ENCODE data around the gene MIF4GD. TPM values are rescaled to one million over a fixed set of nuclear protein-coding genes. Genes with fewer than 3 reads are reported as not detected.
A peak's percentile ranks its signal among the peaks of the same experiment; 100 is the strongest.

Gene MIF4GD
- total RNA-seq, 2 experiments from 2014 or later = 54.8 to 60.3 TPM

GRCh38 chr17:75249564-75249963 lies 21.5 kb downstream of the MIF4GD start:
- H3K27ac Mint-ChIP-seq = peak overlapping the region; percentile 86
- no peaks in the 10 kb centered on the region for H3K9me3 Mint-ChIP-seq
- peaks cover 32% of the 10 kb centered on the region for H3K36me3 Mint-ChIP-seq (ENCODE audit: low read depth)
- H3K4me3 Mint-ChIP-seq = peak overlapping the region; percentile 73
- ChIA-PET POLR2A (interaction anchor here (1.1 to 5.4 kb wide), 8 partner anchors 10 to 95 kb away, joined by 3 to 81 read pairs (median 7); partner anchors contain the start of genes GGA3, JPT1, MIF4GD and MRPS7), CTCF (interaction anchor here (1.2 to 3.9 kb wide), 7 partner anchors 9 to 163 kb away, joined by 3 to 35 read pairs (median 7); partner anchors contain the start of genes GGA3, MIF4GD and MRPS7)
- H3K27me3 Mint-ChIP-seq = no peaks in the 10 kb centered on the region
- DNase-seq = no peak
- H3K4me1 Mint-ChIP-seq = peaks cover 42% of the 10 kb centered on the region

- CTCF ChIA-PET = interaction anchor here (0.6 to 1.0 kb wide), 4 partner anchors 15 to 164 kb away, joined by 3 to 4 read pairs (median 3); no protein-coding TSS in a partner anchor
- Mint-ChIP-seq H3K9me3 (no peaks in the 10 kb centered on the region), H3K27ac (no peak overlapping the region), H3K4me1 (peaks cover 55% of the 10 kb centered on the region), H3K4me3 (no peak overlapping the region), H3K36me3 (ENCODE audit: low read depth) (peaks cover 62% of the 10 kb centered on the region), H3K27me3 (no peaks in the 10 kb centered on the region)
- no peak for DNase-seq
- POLR2A ChIA-PET = interaction anchor here (0.8 to 2.4 kb wide), 2 partner anchors 24 to 92 kb away, joined by 3 to 9 read pairs; partner anchors contain the start of genes JPT1 and MIF4GD
Measured at GRCh38 chr17:75246404-75246803, 24.6 kb downstream of the MIF4GD start.

- CTCF ChIA-PET = interaction anchor here (0.8 to 2.9 kb wide), 2 partner anchors 16 to 26 kb away, joined by 4 to 11 read pairs; partner anchors contain the start of genes GGA3, MIF4GD and MRPS7
- H3K27me3 Mint-ChIP-seq = no peaks in the 10 kb centered on the region
- POLR2A ChIA-PET = interaction anchor here (1.1 to 8.8 kb wide), 3 partner anchors 16 to 131 kb away, joined by 3 to 96 read pairs (median 6); partner anchors contain the start of genes GGA3, MRPS7 and NUP85
- no peaks in the 10 kb centered on the region for H3K9me3 Mint-ChIP-seq
- no peak for DNase-seq
- no peak overlapping the region for H3K4me3 Mint-ChIP-seq
- H3K27ac Mint-ChIP-seq = no peak overlapping the region
- H3K36me3 Mint-ChIP-seq (ENCODE audit: low read depth) = peaks cover 71% of the 10 kb centered on the region
- H3K4me1 Mint-ChIP-seq = peaks cover 54% of the 10 kb centered on the region
Measured at GRCh38 chr17:75245011-75245410, 26.0 kb downstream of the MIF4GD start.

GRCh38 chr17:75244133-75244866 lies 26.7 kb downstream of the MIF4GD start:
- Mint-ChIP-seq H3K4me1 (peaks cover 47% of the 10 kb centered on the region), H3K36me3 (ENCODE audit: low read depth) (peaks cover 71% of the 10 kb centered on the region), H3K9me3 (no peaks in the 10 kb centered on the region), H3K27me3 (no peaks in the 10 kb centered on the region), H3K27ac (no peak overlapping the region), H3K4me3 (no peak overlapping the region)
- ChIA-PET CTCF (interaction anchor here (0.5 to 2.9 kb wide), 3 partner anchors 16 to 176 kb away, joined by 3 to 11 read pairs (median 4); partner anchors contain the start of genes GGA3, MIF4GD and MRPS7), POLR2A (interaction anchor here (1.1 to 8.8 kb wide), 3 partner anchors 17 to 130 kb away, joined by 3 to 96 read pairs (median 6); partner anchors contain the start of genes GGA3, MRPS7 and NUP85)
- no peak for DNase-seq

- Mint-ChIP-seq H3K4me3 (peak overlapping the region; percentile 25), H3K4me1 (peaks cover 54% of the 10 kb centered on the region), H3K36me3 (ENCODE audit: low read depth) (peaks cover 81% of the 10 kb centered on the region), H3K27me3 (no peaks in the 10 kb centered on the region), H3K27ac (peak overlapping the region; percentile 94), H3K9me3 (no peaks in the 10 kb centered on the region)
- ChIA-PET POLR2A (interaction anchor here (1.0 to 8.8 kb wide), 8 partner anchors 13 to 60 kb away, joined by 3 to 96 read pairs (median 7); partner anchors contain the start of genes GGA3, MIF4GD, MRPS7 and NUP85), CTCF (interaction anchor here (0.9 to 3.8 kb wide), 8 partner anchors 9 to 281 kb away, joined by 3 to 23 read pairs (median 3); partner anchors contain the start of genes GGA3, MIF4GD, MRPS7 and NUP85)
- DNase-seq = peak; percentile 54
Measured at GRCh38 chr17:75242461-75243042, 28.5 kb downstream of the MIF4GD start.

GRCh38 chr17:75241996-75242460 lies 29.0 kb downstream of the MIF4GD start:
- POLR2A ChIA-PET = interaction anchor here (0.9 to 8.8 kb wide), 8 partner anchors 13 to 59 kb away, joined by 3 to 96 read pairs (median 6); partner anchors contain the start of genes GGA3, MIF4GD, MRPS7 and SLC25A19
- H3K4me3 Mint-ChIP-seq = no peak overlapping the region
- CTCF ChIA-PET = interaction anchor here (0.7 to 3.8 kb wide), 9 partner anchors 9 to 280 kb away, joined by 3 to 23 read pairs (median 3); partner anchors contain the start of genes GGA3, MIF4GD, MRPS7 and NT5C
- DNase-seq = peak; percentile 35
- H3K9me3 Mint-ChIP-seq = no peaks in the 10 kb centered on the region
- H3K36me3 Mint-ChIP-seq (ENCODE audit: low read depth) = peaks cover 82% of the 10 kb centered on the region
- peaks cover 54% of the 10 kb centered on the region for H3K4me1 Mint-ChIP-seq
- no peaks in the 10 kb centered on the region for H3K27me3 Mint-ChIP-seq
- H3K27ac Mint-ChIP-seq = peak overlapping the region; percentile 94

GRCh38 chr17:75241502-75241901 lies 29.5 kb downstream of the MIF4GD start:
- POLR2A ChIA-PET = interaction anchor here (0.9 to 8.8 kb wide), 7 partner anchors 12 to 53 kb away, joined by 3 to 96 read pairs (median 9); partner anchors contain the start of genes GGA3, MIF4GD, MRPS7 and SLC25A19
- Mint-ChIP-seq H3K4me1 (peaks cover 54% of the 10 kb centered on the region), H3K27me3 (no peaks in the 10 kb centered on the region)

GRCh38 chr17:75241143-75241430 lies 29.9 kb downstream of the MIF4GD start:
- Mint-ChIP-seq H3K36me3 (ENCODE audit: low read depth) (peaks cover 82% of the 10 kb centered on the region), H3K27ac (no peak overlapping the region), H3K4me3 (no peak overlapping the region), H3K9me3 (no peaks in the 10 kb centered on the region), H3K4me1 (peaks cover 52% of the 10 kb centered on the region), H3K27me3 (no peaks in the 10 kb centered on the region)
- CTCF ChIA-PET = interaction anchor here (1.0 to 3.8 kb wide), 8 partner anchors 8 to 368 kb away, joined by 3 to 23 read pairs (median 9); partner anchors contain the start of genes GGA3, MIF4GD and MRPS7
- POLR2A ChIA-PET = interaction anchor here (1.0 to 8.8 kb wide), 4 partner anchors 9 to 36 kb away, joined by 3 to 96 read pairs (median 8); partner anchors contain the start of genes GGA3, MRPS7 and NUP85
- DNase-seq = no peak

More at GRCh38 chr17:75241502-75241901, 29.5 kb downstream of the MIF4GD start:
- no peak for DNase-seq
- CTCF ChIA-PET = interaction anchor here (0.7 to 3.8 kb wide), 8 partner anchors 18 to 368 kb away, joined by 3 to 23 read pairs (median 3); partner anchors contain the start of genes MIF4GD, NT5C, NUP85 and SLC25A19
- Mint-ChIP-seq H3K9me3 (no peaks in the 10 kb centered on the region), H3K27ac (peak overlapping the region; percentile 94), H3K36me3 (ENCODE audit: low read depth) (peaks cover 82% of the 10 kb centered on the region), H3K4me3 (no peak overlapping the region)

GRCh38 chr17:75240394-75241142 lies 30.5 kb downstream of the MIF4GD start:
- Mint-ChIP-seq H3K9me3 (no peaks in the 10 kb centered on the region), H3K27ac (peak overlapping the region; percentile 41), H3K27me3 (no peaks in the 10 kb centered on the region), H3K4me3 (no peak overlapping the region), H3K36me3 (ENCODE audit: low read depth) (peaks cover 79% of the 10 kb centered on the region), H3K4me1 (peaks cover 51% of the 10 kb centered on the region)
- ChIA-PET CTCF (interaction anchor here (0.7 to 3.8 kb wide), 11 partner anchors 9 to 367 kb away, joined by 3 to 23 read pairs (median 5); partner anchors contain the start of genes GGA3, MIF4GD and MRPS7), POLR2A (interaction anchor here (1.0 to 8.8 kb wide), 4 partner anchors 9 to 35 kb away, joined by 3 to 96 read pairs (median 8); partner anchors contain the start of genes GGA3, MRPS7 and NUP85)
- peak; percentile 39 for DNase-seq

- ChIA-PET POLR2A (interaction anchor here (0.7 to 8.8 kb wide), 7 partner anchors 9 to 34 kb away, joined by 3 to 96 read pairs (median 4); partner anchors contain the start of genes GGA3, MRPS7 and NUP85), CTCF (interaction anchor here (0.6 to 3.8 kb wide), 15 partner anchors 9 to 252 kb away, joined by 3 to 23 read pairs (median 4); partner anchors contain the start of genes CDR2L, GGA3, MIF4GD and MRPS7)
- Mint-ChIP-seq H3K27me3 (no peaks in the 10 kb centered on the region), H3K9me3 (no peaks in the 10 kb centered on the region), H3K27ac (peak overlapping the region; percentile 41), H3K4me3 (no peak overlapping the region), H3K4me1 (peaks cover 51% of the 10 kb centered on the region), H3K36me3 (ENCODE audit: low read depth) (peaks cover 80% of the 10 kb centered on the region)
- DNase-seq = no peak
Measured at GRCh38 chr17:75239778-75240393, 31.1 kb downstream of the MIF4GD start.

- H3K9me3 Mint-ChIP-seq = no peaks in the 10 kb centered on the region
- peak overlapping the region; percentile 57 for H3K4me3 Mint-ChIP-seq
- peaks cover 81% of the 10 kb centered on the region for H3K36me3 Mint-ChIP-seq (ENCODE audit: low read depth)
- H3K27me3 Mint-ChIP-seq = no peaks in the 10 kb centered on the region
- peaks cover 46% of the 10 kb centered on the region for H3K4me1 Mint-ChIP-seq
- peak overlapping the region; percentile 87 for H3K27ac Mint-ChIP-seq
- no peak for DNase-seq
- ChIA-PET CTCF (interaction anchor here (0.6 to 2.8 kb wide), 13 partner anchors 8 to 252 kb away, joined by 3 to 16 read pairs (median 4); partner anchors contain the start of gene CDR2L), POLR2A (interaction anchor here (0.7 to 8.8 kb wide), 6 partner anchors 9 to 32 kb away, joined by 3 to 96 read pairs (median 4); partner anchors contain the start of genes GGA3, MIF4GD and MRPS7)
Measured at GRCh38 chr17:75239214-75239613, 31.8 kb downstream of the MIF4GD start.

All from activated CD4-positive, alpha-beta memory T cell treated with anti-CD3 and anti-CD28 coated beads, Interleukin-2, amount 10 ng/mL, durations not matched to agents 7 days and 5 days (primary cell).